GM19372 (cell line): ENCODE data around the gene TRPV2.
"Not testable (repeated sequence)": the region's sequence is repeated elsewhere in the genome, so short reads cannot be mapped to it uniquely, and the experiment has no call there.

Source experiments
- ATAC-seq: cut with Tn5 transposase; IDR thresholded peaks from one replicate; pipeline ENCODE4 v1.9.1; 2021; ENCODE audit warnings: mild to moderate bottlenecking, low read depth, moderate library complexity; ENCODE audit not compliant: unreplicated experiment

The TRPV2 gene

DNA sequence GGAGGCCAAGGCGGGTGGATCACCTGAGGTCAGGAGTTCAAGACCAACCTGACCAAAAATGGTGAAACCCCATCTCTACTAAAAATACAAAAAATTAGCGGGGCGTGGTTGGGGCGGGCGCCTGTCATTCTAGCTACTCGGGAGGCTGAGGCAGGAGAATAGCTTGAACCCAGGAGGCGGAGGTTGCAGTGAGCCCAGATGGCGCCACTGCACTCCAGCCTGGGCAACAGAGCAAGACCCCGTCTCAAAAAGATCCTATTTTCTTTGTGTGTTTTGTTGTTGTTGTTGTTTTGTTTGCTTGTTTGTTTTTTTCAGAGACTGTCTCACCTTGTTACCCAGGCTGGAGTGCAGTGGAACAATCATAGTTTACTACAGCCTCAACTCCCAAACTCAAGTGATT is 11.5 kb upstream of the TRPV2 start:
- ATAC-seq = not testable (repeated sequence)

DNA sequence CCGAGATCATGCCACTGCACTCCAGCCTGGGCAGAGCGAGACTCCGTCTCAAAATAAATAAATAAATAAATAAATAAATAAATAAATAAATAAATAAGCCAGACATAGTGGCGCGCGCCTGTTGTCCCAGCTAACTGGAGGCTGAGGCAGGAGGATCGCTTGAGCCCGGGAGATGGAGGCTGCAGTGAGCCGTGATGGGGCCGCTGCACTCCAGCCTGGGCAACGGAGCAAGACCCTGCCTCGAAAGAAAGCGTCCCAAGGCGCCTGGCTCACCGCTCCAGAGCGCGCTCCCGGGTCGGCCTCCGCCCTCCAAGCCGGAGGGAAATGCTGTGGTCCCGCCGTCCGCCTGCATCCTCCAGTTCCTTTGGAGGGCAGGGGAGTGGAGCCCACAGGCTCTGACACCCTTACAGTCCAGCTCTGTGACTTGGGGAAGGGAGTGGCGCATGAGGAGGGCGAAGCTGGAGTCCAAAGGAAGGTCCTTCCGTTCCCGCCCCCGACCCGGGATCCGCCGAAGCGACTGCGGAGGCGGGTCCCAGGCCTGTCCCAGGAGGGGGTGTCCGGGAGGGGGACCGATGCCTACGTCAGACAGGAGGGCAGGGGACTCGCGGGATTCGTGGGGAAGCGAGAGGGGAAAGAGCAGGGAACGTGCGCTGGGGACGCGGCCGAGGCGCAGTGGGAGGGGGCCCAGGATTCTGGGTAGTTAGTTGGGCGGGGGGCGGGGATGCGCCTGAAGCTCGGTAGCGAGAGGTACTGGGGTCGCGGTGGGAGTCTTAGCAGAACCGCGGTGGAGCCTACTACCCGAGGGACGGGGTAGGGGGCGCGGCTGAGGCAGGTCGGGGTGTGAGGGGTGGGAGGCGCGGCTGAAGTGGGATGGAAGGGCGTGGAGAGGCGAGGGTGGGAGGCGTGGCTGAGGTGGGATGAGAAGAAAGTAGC is 8.4 kb upstream of the TRPV2 start:
- ATAC-seq = no peak

DNA sequence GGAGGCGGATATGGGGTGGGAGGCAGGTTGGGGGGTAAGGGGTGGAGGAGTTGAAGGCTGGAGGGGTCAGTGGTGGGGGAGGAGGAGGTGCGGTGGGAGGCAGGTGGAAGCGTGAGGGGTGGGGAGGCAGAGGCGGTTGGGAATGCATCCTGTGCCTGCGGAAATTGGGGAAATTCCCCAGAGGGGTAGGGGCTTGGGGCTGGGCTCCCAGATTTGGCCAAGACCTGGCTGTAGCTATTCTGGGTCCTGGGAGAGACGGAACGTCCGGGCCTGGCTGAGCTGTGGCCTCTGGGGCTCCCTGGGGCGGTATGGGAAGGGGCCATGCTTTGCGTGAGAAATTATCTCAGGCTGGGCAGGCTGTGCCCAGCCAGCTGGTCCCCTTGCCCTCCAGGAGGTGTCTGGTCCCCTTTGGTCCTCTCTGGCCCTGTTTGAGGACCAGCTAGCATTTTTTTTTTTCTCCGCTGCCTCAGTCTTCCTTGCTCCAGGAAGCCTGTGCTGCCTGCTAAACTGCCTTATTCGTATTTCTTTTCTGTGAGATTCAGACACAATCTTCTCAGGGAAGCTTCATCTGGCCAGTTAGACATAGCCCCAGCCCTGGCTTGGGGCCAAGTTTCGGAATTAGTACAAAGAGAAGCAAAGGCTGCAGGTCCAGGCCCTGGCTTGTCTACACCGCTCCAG is 7.3 kb upstream of the TRPV2 start:
- ATAC-seq = peak; percentile 85

DNA sequence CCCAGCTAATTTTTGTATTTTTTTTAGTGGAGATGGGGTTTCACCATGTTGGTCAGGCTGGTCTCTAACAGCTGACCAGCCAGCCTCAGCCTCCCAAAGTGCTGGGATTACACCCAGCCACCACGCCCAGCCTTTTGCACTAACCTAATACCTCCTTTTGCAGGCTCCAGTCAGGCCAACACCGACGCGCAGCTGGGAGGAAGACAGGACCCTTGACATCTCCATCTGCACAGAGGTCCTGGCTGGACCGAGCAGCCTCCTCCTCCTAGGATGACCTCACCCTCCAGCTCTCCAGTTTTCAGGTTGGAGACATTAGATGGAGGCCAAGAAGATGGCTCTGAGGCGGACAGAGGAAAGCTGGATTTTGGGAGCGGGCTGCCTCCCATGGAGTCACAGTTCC is 2.0 kb downstream of the TRPV2 start:
- no peak for ATAC-seq

DNA sequence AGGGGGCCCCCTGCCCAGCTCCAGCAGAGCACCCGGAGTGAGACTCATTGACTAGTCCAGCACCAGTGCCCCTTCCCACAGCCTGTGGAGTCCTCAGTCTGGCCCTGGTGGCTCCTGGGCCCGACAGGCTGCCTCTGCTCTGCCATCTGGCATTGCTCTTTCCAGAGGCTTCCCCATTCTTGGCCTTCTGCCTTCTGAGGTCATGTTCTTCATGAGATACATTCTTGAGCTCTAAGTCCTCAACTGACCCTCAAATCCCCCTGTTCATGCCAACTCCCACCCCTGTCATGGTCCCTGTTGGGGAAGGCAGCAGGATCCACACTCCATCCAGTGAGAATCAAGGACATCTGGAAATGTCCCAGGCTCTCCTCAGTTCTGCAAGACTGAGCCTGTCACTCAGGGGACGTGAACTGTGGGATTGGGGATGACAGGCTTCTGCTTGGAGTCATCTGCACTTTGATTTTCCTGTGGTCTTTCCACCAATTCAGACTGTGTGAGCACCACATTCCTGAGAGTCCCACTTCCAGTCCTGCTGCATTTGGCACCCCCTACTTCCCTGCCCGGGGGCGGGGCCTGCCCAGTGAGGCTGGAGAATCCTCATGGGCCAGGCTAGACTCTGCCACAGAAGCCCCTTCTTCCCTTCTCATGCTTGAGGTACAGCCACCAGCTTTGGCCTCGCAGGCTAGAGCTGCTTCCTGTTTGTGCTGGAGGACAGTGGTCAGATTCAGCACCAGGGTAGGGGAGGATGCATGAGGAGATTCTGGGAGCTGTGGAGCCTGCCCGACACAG is 2.7 kb downstream of the TRPV2 start:
- no peak for ATAC-seq

DNA sequence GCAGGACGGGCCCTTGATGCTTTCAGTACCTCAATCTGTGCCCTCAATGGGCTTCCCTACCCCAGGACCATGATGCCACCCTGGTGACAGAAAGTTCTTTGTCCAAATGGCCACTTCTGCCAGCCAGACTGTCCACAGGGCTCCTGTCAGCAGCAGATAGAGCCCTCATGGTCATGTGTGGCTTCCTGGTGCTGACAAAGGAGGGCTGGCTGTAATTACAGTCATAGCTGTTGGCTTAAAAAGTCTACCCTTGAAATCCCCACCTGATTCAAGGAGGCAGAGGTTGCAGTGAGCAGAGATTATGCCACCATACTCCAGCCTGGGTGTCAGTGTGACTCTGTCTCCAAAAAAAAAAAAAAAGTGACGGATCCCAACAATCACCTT is 3.3 kb downstream of the TRPV2 start:
- no peak for ATAC-seq

DNA sequence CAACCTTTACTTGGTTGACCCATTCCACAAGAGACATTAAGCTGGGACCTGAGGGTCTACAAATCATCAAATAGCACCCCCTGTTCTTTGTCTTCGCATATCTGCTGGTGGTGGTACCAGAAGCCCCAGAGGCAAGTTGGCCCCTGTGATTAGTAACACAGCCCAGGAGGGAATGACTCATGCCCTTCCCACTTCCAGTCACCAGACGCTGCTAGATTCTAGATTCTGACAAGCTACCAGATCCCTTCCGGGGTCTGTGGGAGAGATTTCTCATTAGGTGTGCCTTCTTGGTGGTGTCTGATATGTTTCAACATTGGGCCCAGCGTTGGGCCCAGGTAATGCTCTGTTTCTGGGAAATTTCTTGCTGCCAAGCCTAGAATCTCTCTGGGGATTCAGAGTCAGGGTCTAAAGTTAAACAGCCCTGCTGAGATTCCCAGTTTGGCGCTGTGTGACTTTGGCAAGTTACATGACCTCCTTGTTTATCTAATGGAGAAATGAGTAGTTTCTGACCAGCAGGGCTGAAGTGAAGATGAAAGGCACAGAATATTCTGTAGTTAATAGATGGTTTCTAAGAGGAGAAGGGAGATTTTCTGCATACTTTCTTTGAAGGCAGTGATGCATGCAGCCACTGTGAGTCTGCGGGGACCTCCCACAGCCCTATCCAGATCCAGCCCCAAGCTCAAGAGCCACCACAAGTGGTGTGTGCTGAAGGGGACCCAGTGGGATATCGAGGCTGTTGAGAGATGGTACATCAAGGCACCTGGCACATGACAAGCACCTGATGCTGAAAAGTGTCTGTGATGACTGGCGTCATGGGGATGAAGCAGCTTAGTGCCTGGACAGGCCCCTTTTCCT is 3.9 kb downstream of the TRPV2 start:
- ATAC-seq = no peak

DNA sequence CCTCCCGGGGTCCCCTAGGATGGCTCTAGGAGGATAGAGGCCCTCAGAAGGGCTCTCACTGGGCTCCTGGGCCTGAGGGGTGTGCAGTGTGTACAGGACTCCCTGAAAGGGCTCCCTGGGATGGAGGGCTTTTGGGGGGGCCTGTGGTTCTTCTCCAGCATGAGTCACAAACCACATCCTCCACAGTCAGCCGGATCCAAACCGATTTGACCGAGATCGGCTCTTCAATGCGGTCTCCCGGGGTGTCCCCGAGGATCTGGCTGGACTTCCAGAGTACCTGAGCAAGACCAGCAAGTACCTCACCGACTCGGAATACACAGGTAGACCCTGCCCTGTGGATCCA is 4.5 kb downstream of the TRPV2 start:
- ATAC-seq = no peak

DNA sequence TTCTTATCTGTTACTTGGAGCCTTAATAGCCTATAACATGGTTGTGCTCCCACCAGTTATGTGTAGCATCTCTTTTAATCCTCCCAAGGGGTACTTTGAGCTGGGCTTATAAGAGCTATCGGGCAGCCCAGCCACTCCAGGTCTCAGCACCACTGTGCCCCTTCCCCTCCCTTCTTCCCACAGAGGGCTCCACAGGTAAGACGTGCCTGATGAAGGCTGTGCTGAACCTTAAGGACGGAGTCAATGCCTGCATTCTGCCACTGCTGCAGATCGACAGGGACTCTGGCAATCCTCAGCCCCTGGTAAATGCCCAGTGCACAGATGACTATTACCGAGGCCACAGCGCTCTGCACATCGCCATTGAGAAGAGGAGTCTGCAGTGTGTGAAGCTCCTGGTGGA is 7.0 kb downstream of the TRPV2 start:
- ATAC-seq = no peak

DNA sequence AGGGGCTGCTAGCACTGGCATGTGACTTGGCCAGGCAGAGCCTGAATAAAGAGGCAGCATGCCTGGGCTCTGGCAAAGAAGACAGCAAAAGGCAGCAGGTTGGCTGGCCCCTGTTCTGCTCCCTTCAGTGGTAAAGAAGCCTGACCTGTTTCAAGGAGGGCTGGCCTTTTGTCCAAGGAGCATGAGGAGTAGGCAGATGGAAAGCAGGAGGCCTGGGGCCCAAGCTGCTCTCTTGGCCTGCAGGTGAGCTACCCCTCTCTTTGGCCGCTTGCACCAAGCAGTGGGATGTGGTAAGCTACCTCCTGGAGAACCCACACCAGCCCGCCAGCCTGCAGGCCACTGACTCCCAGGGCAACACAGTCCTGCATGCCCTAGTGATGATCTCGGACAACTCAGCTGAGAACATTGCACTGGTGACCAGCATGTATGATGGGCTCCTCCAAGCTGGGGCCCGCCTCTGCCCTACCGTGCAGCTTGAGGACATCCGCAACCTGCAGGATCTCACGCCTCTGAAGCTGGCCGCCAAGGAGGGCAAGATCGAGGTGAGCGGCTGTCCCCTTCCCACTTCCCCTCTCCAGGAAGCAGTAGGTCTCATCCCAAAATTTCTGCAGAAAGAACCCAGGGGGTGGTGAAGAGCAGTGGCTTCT is 8.0 kb downstream of the TRPV2 start:
- no peak for ATAC-seq

DNA sequence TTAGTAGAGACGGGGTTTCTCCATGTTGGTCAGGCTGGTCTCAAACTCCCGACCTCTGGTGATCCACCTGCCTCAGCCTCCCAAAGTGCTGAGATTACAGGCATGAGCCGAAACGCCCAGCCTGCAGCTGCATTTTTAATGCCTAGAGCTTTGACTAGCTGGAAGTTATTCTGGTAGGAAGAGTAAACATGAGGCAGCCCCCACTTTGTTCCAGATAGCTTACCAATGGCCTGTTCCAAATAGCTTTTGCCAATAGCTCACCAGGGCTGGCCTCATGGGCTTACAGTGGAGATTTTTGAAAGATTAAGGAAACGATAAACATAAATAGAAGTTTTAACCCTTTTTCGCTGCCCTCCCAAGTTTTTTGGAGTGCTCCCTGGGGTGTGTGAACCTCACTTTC is 9.8 kb downstream of the TRPV2 start:
- ATAC-seq = no peak

DNA sequence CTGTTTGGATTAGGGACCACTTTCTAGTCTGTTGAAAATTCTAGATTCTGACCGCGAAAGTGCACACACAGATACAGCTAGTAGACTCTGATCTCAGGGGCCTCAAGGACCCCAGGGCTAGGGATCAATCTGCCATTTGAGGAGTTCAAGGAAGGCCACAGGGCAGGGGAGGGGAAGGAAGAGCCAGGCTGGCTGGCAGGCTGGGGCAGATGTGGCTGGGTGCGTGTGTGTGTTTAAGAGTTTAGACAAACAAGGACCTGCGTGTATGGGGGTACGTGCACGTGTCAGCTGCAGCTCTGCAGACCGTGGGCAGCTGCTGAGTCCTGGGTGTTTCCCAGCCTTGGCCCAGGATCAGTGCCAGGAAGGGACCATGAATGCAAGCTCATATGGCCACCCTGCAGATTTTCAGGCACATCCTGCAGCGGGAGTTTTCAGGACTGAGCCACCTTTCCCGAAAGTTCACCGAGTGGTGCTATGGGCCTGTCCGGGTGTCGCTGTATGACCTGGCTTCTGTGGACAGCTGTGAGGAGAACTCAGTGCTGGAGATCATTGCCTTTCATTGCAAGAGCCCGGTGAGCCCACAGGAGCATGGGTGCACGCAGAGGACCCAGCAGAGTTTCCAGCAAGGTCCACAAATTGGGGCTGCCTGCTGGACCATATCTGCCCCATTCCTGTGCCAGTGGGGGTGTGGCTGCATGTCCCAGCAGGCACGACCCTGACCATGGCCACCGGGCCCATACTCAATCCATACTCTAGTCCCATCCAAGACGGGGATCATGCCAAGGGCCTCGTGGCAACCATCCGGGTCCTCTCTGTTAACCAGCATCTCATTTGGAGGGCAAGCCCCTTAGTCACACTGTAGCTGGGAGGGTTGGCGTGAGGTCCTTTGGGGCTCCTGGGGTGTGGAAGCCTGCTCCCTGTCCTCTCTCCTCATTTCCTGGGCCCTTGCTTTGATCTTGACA is 10.6 kb downstream of the TRPV2 start:
- ATAC-seq = no peak

DNA sequence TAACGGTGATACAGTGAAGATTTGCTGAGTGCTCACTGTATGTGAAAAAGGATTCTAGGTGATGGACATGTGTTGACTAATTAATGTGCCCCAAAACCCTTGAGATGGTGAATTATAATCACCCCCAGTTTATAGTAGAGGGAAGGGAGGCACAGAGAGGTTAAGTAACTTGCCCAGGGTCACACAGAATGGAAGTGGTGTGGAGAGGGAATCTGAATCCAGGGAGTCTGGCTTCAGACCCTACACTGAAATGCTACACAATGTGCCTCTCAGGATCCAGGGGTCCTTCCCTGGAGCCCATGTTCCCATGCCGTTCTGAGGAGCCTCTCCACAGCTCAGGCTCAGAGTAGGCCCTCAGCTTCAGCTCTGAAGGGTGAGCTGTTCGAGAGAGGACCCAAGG is 11.6 kb downstream of the TRPV2 start:
- ATAC-seq = no peak

DNA sequence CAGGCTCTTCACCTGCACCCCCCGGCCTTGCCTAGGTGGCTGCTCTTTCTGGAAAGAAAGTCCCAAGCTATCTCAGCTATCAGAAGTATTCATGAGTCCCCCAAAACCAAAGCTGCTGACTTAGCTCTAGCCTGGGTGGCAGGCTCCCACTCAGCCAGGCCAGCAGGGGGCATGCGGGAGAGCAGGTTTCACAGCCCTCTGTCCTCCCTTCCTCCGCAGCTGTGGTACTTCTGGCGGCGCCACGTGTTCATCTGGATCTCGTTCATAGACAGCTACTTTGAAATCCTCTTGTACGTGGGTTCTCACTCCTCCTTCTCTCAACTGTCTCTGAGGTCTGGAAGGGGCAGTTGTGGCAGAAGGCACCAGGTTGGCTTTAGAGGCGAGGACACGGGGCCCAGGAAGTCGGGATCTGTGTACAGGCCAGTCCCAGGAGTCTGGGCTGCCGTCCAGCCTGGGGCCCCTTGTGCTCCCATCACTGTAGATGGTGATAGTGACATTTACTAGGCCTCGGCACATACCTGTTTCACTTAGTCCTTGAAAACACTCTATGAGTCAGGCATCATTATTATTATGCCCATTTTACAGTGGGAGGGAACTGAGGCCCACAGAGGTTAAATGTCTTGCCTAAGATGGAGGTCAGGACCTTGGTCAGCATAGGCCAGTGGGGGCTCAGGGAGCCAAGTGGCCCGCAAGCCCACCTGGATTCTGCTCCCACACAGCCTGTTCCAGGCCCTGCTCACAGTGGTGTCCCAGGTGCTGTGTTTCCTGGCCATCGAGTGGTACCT is 12.9 kb downstream of the TRPV2 start:
- ATAC-seq = no peak

DNA sequence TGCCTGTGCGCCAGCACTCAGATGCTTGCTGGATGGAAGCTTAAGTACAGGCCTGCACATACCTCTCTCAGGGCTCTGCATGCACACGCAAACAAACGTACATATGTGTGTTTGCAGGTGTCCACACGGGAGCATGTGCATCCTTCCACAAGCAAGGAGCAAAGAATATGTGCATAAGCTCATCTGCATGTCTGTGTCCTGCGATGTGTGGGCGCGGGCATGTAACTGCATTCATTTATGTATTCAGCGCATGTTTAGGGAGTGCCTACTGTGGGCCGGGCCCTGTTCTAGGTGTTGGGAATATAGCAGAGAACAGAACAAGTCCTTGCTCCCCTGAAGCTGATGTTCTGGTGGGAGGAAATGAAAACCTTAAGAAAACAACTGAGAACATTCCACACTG is 13.7 kb downstream of the TRPV2 start:
- ATAC-seq = no peak

DNA sequence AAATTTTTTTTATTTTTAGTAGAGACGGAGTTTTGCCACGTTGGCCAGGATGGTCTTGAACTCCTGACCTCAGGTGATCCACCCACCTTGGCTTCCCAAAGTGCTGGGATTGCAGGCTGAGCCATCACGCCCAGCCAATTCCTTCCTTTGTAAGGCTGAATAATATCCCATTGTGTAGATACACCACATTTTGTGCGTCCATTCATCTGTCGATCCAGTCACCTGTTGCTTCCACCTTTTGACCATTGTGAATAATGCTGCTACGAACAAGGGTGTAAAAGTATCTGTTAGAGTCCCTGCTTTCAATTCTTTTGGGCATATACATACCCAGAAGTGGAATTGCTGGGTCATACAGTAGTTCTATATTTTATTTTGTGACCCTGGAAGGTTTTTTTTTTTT is 15.3 kb downstream of the TRPV2 start:
- ATAC-seq = no peak

DNA sequence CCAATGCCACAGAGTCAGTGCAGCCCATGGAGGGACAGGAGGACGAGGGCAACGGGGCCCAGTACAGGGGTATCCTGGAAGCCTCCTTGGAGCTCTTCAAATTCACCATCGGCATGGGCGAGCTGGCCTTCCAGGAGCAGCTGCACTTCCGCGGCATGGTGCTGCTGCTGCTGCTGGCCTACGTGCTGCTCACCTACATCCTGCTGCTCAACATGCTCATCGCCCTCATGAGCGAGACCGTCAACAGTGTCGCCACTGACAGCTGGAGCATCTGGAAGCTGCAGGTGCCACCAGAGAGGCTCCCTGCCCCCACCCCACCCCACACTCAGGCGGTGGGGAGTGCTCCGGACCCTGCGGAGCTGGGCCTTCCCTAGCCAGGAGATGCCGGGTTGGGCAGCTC is 16.6 kb downstream of the TRPV2 start:
- ATAC-seq = no peak

DNA sequence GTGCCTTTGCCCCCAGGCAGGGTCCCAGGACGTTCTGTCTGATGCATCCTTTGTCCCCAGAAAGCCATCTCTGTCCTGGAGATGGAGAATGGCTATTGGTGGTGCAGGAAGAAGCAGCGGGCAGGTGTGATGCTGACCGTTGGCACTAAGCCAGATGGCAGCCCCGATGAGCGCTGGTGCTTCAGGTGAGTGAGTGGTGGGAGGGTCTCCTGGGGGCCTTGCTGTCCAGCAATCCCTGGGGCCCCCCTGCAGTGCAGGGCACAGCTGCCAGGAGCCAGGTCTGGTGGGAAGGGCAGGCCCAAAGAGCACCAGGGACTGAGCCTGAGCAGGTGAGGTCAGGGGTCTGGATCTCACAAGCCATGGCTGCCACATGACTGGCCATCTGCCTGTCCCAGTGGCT is 18.1 kb downstream of the TRPV2 start:
- no peak for ATAC-seq
